ENCODE data around the gene LANCL3.

The LANCL3 gene

GRCh38 chrX:37726346-37726745 is 154.9 kb downstream of the LANCL3 start:
- H3K27ac ChIP-seq, result no peak overlapping the region
- TF ChIP-seq ZFX (IDR thresholded peaks at IDR 0.05; ENCODE audit: borderline replicate concordance) (no peak), CTCF (IDR thresholded peaks at IDR 0.05) (no peak)
